Stomach (tissue), 4 donors: ENCODE data around the gene C5.

ENCODE experiments used
- CTCF ChIP-seq, 7 experiments: fragments of 450-650 bp in 4 of 7; fragments of 200-600 bp in 3 of 7; sonication (generic) in 3 of 7; IDR thresholded peaks; one replicate each; pipeline ENCODE4 v1.5.1; 2016 to 2019; ENCODE audit warnings: antibody characterized with exemption in 7 of 7, control low read depth in 2 of 7, mild to moderate bottlenecking in 1 of 7
- EP300 ChIP-seq: sonication (generic); formaldehyde crosslinking; IDR thresholded peaks from one replicate; pipeline ENCODE4 v1.6.1; 2017; ENCODE audit warnings: antibody characterized with exemption
- POLR2A ChIP-seq, 4 donors: fragments of 450-650 bp; IDR thresholded peaks; one replicate each; pipeline ENCODE4 v1.6.1; 2016; ENCODE audit warnings: antibody characterized with exemption in 4 of 4, control low read depth in 2 of 4, mild to moderate bottlenecking in 1 of 4, moderate library complexity in 1 of 4
- POLR2AphosphoS5 ChIP-seq, 3 donors: sonication (generic); formaldehyde crosslinking; IDR thresholded peaks; one replicate each; pipeline ENCODE4 v1.6.1; 2016; ENCODE audit warnings: antibody characterized with exemption in 3 of 3

GRCh38 chr9:120905315-120906164 lies 144.5 kb downstream of the C5 start:
- TF ChIP-seq CTCF (IDR thresholded peaks at IDR 0.05) (no peak), POLR2A (IDR thresholded peaks at IDR 0.05) (no peak), EP300 (no peak), POLR2AphosphoS5 (IDR thresholded peaks at IDR 0.05) (no peak)
